Stimulated activated naive CD4-positive, alpha-beta T cell (primary cell): ENCODE results near the gene CNOT2.

Experiments used
- DNase-seq, 6 experiments: peaks; one replicate each; lab custom pipeline; 2025; lab: John Stamatoyannopoulos, UW

CNOT2 gene

GRCh38 chr12:70251661-70252060 lies 8.4 kb downstream of the CNOT2 start:
- DNase-seq: no peak

- no peak for DNase-seq
These were observed 9.6 kb downstream of the CNOT2 start for GRCh38 chr12:70252832-70253231.

- no peak for DNase-seq
These were observed 11.0 kb downstream of the CNOT2 start for GRCh38 chr12:70254225-70254624.

- DNase-seq: no peak
These were observed 11.6 kb downstream of the CNOT2 start for GRCh38 chr12:70254846-70255245.

- DNase-seq: no peak
These were observed 12.1 kb downstream of the CNOT2 start for GRCh38 chr12:70255311-70255710.

GRCh38 chr12:70258605-70259403 lies 15.6 kb downstream of the CNOT2 start:
- DNase-seq: no peak

- no peak for DNase-seq
These were observed 17.4 kb downstream of the CNOT2 start for GRCh38 chr12:70260646-70261045.

GRCh38 chr12:70264067-70264867 lies 21.0 kb downstream of the CNOT2 start:
- DNase-seq: no peak

- DNase-seq: no peak
These were observed 21.9 kb downstream of the CNOT2 start for GRCh38 chr12:70265132-70265531.

GRCh38 chr12:70267550-70267949 lies 24.3 kb downstream of the CNOT2 start:
- DNase-seq: no peak

GRCh38 chr12:70268972-70269371 lies 25.7 kb downstream of the CNOT2 start:
- DNase-seq: no peak

GRCh38 chr12:70270108-70270507 lies 26.9 kb downstream of the CNOT2 start:
- no peak for DNase-seq

- DNase-seq: no peak
These were observed 27.8 kb downstream of the CNOT2 start for GRCh38 chr12:70271025-70271424.

GRCh38 chr12:70272510-70272909 lies 29.3 kb downstream of the CNOT2 start:
- no peak for DNase-seq

- no peak for DNase-seq
These were observed 31.8 kb downstream of the CNOT2 start for GRCh38 chr12:70275045-70275444.

- DNase-seq: no peak
These were observed 34.7 kb downstream of the CNOT2 start for GRCh38 chr12:70277973-70278372.

- no peak for DNase-seq
These were observed 35.7 kb downstream of the CNOT2 start for GRCh38 chr12:70278945-70279344.

- no peak for DNase-seq
These were observed 40.0 kb downstream of the CNOT2 start for GRCh38 chr12:70283232-70283631.

- no peak for DNase-seq
These were observed 45.6 kb downstream of the CNOT2 start for GRCh38 chr12:70288817-70289216.

GRCh38 chr12:70290116-70290515 lies 46.9 kb downstream of the CNOT2 start:
- no peak for DNase-seq

GRCh38 chr12:70292017-70292776 lies 49.0 kb downstream of the CNOT2 start:
- DNase-seq: no peak
